WERI-Rb-1 (cell line): Measurements from ENCODE around the gene DYNLT3.

Experiments used
- DNase-seq: peaks from one replicate; pipeline ENCODE4 v3.0.0-alpha.2; 2020
- H3K27ac ChIP-seq: fragments of 250-450 bp; sonication (Bioruptor Pico); 2 replicates; pipeline ENCODE4 v1.5.1; 2020; ENCODE audit warnings: mild to moderate bottlenecking, moderate library complexity
- H3K27me3 ChIP-seq: fragments of 250-450 bp; sonication (Bioruptor Pico); 2 replicates; pipeline ENCODE4 v1.5.1; 2021; ENCODE audit warnings: mild to moderate bottlenecking, low read depth, moderate library complexity; ENCODE audit not compliant: insufficient read depth, severe bottlenecking
- H3K36me3 ChIP-seq: fragments of 250-450 bp; sonication (Bioruptor Pico); 2 replicates; pipeline ENCODE4 v1.5.1; 2020; ENCODE audit warnings: mild to moderate bottlenecking, moderate library complexity
- H3K4me3 ChIP-seq: 2 replicates; pipeline ENCODE4 v1.5.1; 2011; ENCODE audit warnings: low read depth, mild to moderate bottlenecking, control low read depth, low read length
- H3K9me3 ChIP-seq: fragments of 250-450 bp; sonication (Bioruptor Pico); 2 replicates; pipeline ENCODE4 v1.5.1; 2021; ENCODE audit warnings: mild to moderate bottlenecking, moderate library complexity; ENCODE audit not compliant: severe bottlenecking
- CTCF ChIP-seq: IDR thresholded peaks from 2 replicates; pipeline ENCODE4 v1.5.1; 2011; ENCODE audit warnings: low read depth, mild to moderate bottlenecking, control low read depth, inconsistent platforms, low read length

The DYNLT3 gene

GRCh38 chrX:37887347-37887746 lies 40.0 kb upstream of the DYNLT3 start:
- H3K27ac ChIP-seq = no peak overlapping the region
- no peak for TF ChIP-seq CTCF
- H3K36me3 ChIP-seq = no peaks in the 10 kb centered on the region
- no peaks in the 10 kb centered on the region for H3K9me3 ChIP-seq
- DNase-seq = no peak
- no peaks in the 10 kb centered on the region for H3K27me3 ChIP-seq
- no peak overlapping the region for H3K4me3 ChIP-seq

- DNase-seq = no peak
- Histone ChIP-seq H3K4me3 (no peak overlapping the region), H3K9me3 (no peaks in the 10 kb centered on the region), H3K27me3 (no peaks in the 10 kb centered on the region), H3K36me3 (no peaks in the 10 kb centered on the region), H3K27ac (no peak overlapping the region)
- no peak for TF ChIP-seq CTCF
These were observed 35.8 kb upstream of the DYNLT3 start for GRCh38 chrX:37883196-37883595.

- DNase-seq = no peak
- TF ChIP-seq CTCF = no peak
- no peaks in the 10 kb centered on the region for H3K36me3 ChIP-seq
- H3K27me3 ChIP-seq = no peaks in the 10 kb centered on the region
- H3K4me3 ChIP-seq = no peak overlapping the region
- H3K27ac ChIP-seq = no peak overlapping the region
- H3K9me3 ChIP-seq = no peaks in the 10 kb centered on the region
These were observed 32.3 kb upstream of the DYNLT3 start for GRCh38 chrX:37879692-37880091.

GRCh38 chrX:37876716-37877115 lies 29.3 kb upstream of the DYNLT3 start:
- no peak for TF ChIP-seq CTCF
- H3K4me3 ChIP-seq = no peak overlapping the region
- no peaks in the 10 kb centered on the region for H3K27me3 ChIP-seq
- no peaks in the 10 kb centered on the region for H3K9me3 ChIP-seq
- H3K36me3 ChIP-seq = no peaks in the 10 kb centered on the region
- DNase-seq = no peak
- H3K27ac ChIP-seq = no peak overlapping the region

- Histone ChIP-seq H3K27ac (no peak overlapping the region), H3K4me3 (no peak overlapping the region), H3K9me3 (no peaks in the 10 kb centered on the region), H3K27me3 (no peaks in the 10 kb centered on the region), H3K36me3 (no peaks in the 10 kb centered on the region)
- no peak for DNase-seq
- no peak for TF ChIP-seq CTCF
These were observed 28.3 kb upstream of the DYNLT3 start for GRCh38 chrX:37875675-37876074.

GRCh38 chrX:37873220-37873619 lies 25.8 kb upstream of the DYNLT3 start:
- Histone ChIP-seq H3K9me3 (no peaks in the 10 kb centered on the region), H3K4me3 (no peak overlapping the region), H3K36me3 (no peaks in the 10 kb centered on the region), H3K27ac (no peak overlapping the region), H3K27me3 (no peaks in the 10 kb centered on the region)
- TF ChIP-seq CTCF = no peak
- no peak for DNase-seq
